ENCODE results near the gene WNT11. TPM values are rescaled to one million over a fixed set of nuclear protein-coding genes. Genes with fewer than 3 reads are reported as not detected.

The WNT11 gene
- polyA plus RNA-seq, 1 of the 3 experiments (the other 2 are of a cell fraction), result 0.43 TPM

DNA sequence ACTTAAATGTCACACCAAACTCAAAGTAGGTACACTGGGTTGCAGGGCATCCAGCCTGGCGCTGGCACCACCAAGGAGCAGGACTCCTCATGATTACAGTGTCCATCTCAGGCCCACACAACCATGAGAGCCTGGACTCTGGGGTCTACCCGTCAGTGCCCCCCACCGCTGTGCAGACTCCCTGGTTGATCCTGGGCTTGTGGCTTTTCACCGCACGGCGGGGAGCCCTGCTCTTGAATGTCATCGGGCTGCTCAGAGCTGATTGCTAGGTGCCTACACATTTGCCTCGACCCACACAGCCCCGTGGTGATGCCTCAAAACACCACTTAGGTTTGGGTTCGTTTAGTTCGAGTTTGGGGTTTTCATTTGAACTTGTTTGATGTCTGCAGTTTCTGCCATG lies 63.0 kb downstream of the WNT11 start (continued):
- TF ChIP-seq CTCF (IDR thresholded peaks at IDR 0.05) (no peak), FOSL2 (IDR thresholded peaks at IDR 0.05; ENCODE audit: borderline replicate concordance, low read depth) (no peak), EZH2phosphoT487 (IDR thresholded peaks at IDR 0.05; ENCODE audit: borderline replicate concordance, low read depth) (no peak), RAD21 (IDR thresholded peaks at IDR 0.05; ENCODE audit: low read length) (no peak), TEAD4 (IDR thresholded peaks at IDR 0.05; ENCODE audit: borderline replicate concordance, insufficient read depth) (no peak)
- TF ChIP-seq, protein P1, sequence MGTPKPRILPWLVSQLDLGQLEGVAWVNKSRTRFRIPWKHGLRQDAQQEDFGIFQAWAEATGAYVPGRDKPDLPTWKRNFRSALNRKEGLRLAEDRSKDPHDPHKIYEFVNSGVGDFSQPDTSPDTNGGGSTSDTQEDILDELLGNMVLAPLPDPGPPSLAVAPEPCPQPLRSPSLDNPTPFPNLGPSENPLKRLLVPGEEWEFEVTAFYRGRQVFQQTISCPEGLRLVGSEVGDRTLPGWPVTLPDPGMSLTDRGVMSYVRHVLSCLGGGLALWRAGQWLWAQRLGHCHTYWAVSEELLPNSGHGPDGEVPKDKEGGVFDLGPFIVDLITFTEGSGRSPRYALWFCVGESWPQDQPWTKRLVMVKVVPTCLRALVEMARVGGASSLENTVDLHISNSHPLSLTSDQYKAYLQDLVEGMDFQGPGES (IDR thresholded peaks at IDR 0.05; ENCODE audit: low read depth, low read length), result no peak

- TF ChIP-seq USF1 (IDR thresholded peaks at IDR 0.05; ENCODE audit: borderline replicate concordance, low read depth) (no peak), EZH2phosphoT487 (IDR thresholded peaks at IDR 0.05; ENCODE audit: borderline replicate concordance, low read depth) (no peak), GABPA (IDR thresholded peaks at IDR 0.05; ENCODE audit: low read depth) (no peak), TAF1 (IDR thresholded peaks at IDR 0.05; ENCODE audit: borderline replicate concordance, low read depth, low read length) (no peak), USF2 (IDR thresholded peaks at IDR 0.05; ENCODE audit: borderline replicate concordance, low read depth, low read length) (no peak), PBX3 (IDR thresholded peaks at IDR 0.05) (no peak), MXI1 (IDR thresholded peaks at IDR 0.05; ENCODE audit: low read depth, low read length) (no peak), MEF2A (IDR thresholded peaks at IDR 0.05; ENCODE audit: borderline replicate concordance, low read depth) (no peak), NFIC (IDR thresholded peaks at IDR 0.05; ENCODE audit: borderline replicate concordance) (no peak), FOXJ3 (CRISPR knock-in tag; IDR thresholded peaks at IDR 0.05) (no peak), POLR2AphosphoS5 (IDR thresholded peaks at IDR 0.05; ENCODE audit: low read depth, low read length) (no peak)
- TF ChIP-seq, protein P1 (IDR thresholded peaks at IDR 0.05; ENCODE audit: low read depth, low read length), result no peak
- Histone ChIP-seq H3K9me2 (no peaks in the 10 kb centered on the region), H3K4me1 (ENCODE audit: control insufficient read depth in 1 of 2, insufficient read depth in 2 of 2, low read depth in 1 of 2, low read length in 1 of 2) (no peaks in the 10 kb centered on the region), H2AFZ (ENCODE audit: low read depth) (no peak overlapping the region), H3K36me3 (replicated peaks in 1 of 2; ENCODE audit: control insufficient read depth in 1 of 2, insufficient read depth in 2 of 2, low read length in 1 of 2) (peaks cover 0 to 10% of the 10 kb centered on the region in 2 experiments), H3K27ac (ENCODE audit: low read depth in 2 of 2, low read length in 1 of 2) (no peak overlapping the region), H3K79me2 (ENCODE audit: insufficient read depth) (no peaks in the 10 kb centered on the region), H3F3A (replicated peaks; ENCODE audit: insufficient read depth) (no peaks in the 10 kb centered on the region), H4K20me1 (ENCODE audit: insufficient read depth) (no peaks in the 10 kb centered on the region), H3K9ac (no peak overlapping the region), H3K9me3 (no peaks in the 10 kb centered on the region), H3K27me3 (ENCODE audit: insufficient read depth) (no peaks in the 10 kb centered on the region), H3K4me2 (no peak overlapping the region), H3K4me3 (ENCODE audit: low read depth in 2 of 2, low read length in 1 of 2) (no peak overlapping the region)
- POLR2A ChIA-PET, result interaction anchor here (0.6 kb wide), 1 partner anchor 735 kb away, joined by 5 read pairs; no protein-coding TSS in a partner anchor
- WGBS (ENCODE audit: low lambda C conversion rate), result 91% methylated on average over 12 of the region's 12 CpGs
- CTCF ChIA-PET, result interaction anchor here (0.6 kb wide), 1 partner anchor 262 kb away, joined by 3 read pairs; no protein-coding TSS in a partner anchor
- DNase-seq, result no peak
These were observed 64.3 kb downstream of the WNT11 start for GRCh38 chr11:76141901-76142588.
